Measurements from ENCODE around the gene LENEP.

DNA sequence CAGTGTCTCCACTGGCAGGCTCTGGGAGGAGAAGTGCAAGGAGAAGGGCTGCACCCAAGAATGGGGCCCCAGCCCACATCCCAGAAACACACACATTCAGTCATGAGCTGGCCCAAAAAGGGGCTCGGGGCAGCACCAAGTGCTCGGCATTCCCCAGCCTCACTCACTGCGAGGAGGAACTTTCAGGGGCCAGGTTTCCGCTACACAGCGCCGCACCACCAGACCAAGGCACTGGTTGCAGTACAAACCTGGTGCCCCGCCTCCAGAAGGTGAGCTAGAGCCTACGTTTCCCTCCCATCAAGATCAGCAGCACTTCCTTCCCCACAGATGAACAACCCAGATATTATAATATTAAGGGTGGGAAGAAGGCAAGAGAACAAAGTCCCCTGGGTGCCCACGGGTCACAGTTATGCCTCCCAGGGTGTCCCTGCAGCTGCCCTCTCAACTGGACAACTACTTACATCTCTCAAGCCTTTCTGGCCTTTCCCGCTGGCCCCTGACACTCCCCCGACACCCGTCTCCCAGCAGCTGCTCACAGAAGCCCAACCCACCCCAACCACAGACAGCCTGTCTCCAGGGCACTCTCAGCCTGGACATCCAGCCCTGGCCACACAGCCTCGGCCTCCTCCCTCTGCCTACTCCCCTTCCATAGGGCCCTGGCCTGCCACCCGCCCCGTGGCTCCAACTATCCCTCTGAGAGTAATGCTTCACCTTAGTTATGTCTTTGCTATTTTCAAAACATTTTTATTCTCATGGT lies 41.3 kb upstream of the LENEP start:
- TF ChIP-seq ZFX (IDR thresholded peaks at IDR 0.05) (no peak), CTCF (conservative IDR thresholded peaks at IDR 0.05) (no peak)

Data from C4-2B (cell line).